ENCODE measurements around the gene RXRA. TPM values are rescaled to one million over a fixed set of nuclear protein-coding genes. Genes with fewer than 3 reads are reported as not detected.
A peak's percentile ranks its signal among the peaks of the same experiment; 100 is the strongest.

Gene RXRA
- polyA plus RNA-seq, 1 of the 3 experiments (the other 2 are of a cell fraction) = 7.6 TPM

DNA sequence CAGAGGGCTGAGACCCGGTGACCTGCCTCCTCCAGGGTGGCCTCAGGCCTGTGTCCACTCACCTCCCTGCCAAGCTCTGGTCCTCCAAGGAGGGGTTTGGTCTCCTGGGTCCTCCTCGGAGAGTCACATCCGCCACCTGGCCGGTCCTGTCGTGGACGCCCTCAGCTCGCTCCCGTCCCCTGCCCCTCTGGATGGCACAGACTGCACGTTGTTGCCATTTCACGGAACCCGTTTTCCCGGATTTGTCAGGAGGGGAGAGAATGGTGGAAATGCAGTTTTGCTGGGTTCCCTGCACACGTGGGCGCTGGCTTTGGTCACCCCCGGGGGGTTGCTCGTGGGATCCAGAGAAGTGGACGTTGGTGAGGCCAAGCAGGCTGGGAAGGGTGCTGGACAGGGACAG is 62.7 kb downstream of the RXRA start:
- peaks cover 25% of the 10 kb centered on the region; the same call in 1 of the 2 replicates for H3K79me2 ChIP-seq (ENCODE audit: insufficient read depth)
- WGBS (ENCODE audit: low lambda C conversion rate) = 93% methylated on average over 17 of the region's 17 CpGs

DNA sequence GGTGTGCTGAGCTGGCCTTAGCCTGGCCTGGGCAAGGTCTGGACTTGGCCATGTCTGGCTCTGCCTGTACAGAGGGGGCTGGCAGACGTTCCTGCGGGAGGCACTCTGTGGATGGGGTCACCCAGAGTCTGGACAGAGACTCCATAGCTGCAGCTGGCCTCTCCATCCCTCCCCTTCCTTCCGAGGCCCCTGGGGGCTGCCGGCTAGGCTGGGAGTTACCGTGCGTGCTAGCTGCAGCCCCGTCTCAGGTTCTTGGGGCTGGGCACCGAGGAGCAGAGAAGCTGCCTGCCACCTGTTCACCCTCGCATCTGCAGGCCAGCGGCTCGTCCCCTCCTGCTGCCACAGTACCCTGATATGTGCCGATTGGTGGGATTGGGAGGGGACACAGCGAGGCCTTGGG is 63.4 kb downstream of the RXRA start:
- Histone ChIP-seq H3K4me1 (ENCODE audit: control insufficient read depth in 1 of 2, insufficient read depth in 2 of 2, low read depth in 1 of 2, low read length in 1 of 2) (peaks cover 0 to 37% of the 10 kb centered on the region in 2 experiments; a peak in 2 of 4 replicates), H3K9me2 (no peaks in the 10 kb centered on the region), H3K27me3 (ENCODE audit: insufficient read depth) (no peaks in the 10 kb centered on the region), H3K4me3 (ENCODE audit: low read depth in 2 of 2, low read length in 1 of 2) (no peak overlapping the region), H2AFZ (ENCODE audit: low read depth) (no peak overlapping the region), H3K9me3 (no peaks in the 10 kb centered on the region), H3K9ac (no peak overlapping the region), H3K79me2 (ENCODE audit: insufficient read depth) (peaks cover 30% of the 10 kb centered on the region; the same call in 1 of the 2 replicates), H3K27ac (ENCODE audit: low read depth in 2 of 2, low read length in 1 of 2) (peak overlapping the region in 1 of 2 experiments; percentile 54; a peak in 1 of 4 replicates), H3F3A (replicated peaks; ENCODE audit: insufficient read depth) (no peaks in the 10 kb centered on the region), H3K36me3 (replicated peaks in 1 of 2; ENCODE audit: control insufficient read depth in 1 of 2, insufficient read depth in 2 of 2, low read length in 1 of 2) (no peaks in the 10 kb centered on the region), H4K20me1 (ENCODE audit: insufficient read depth) (peaks cover 93% of the 10 kb centered on the region), H3K4me2 (no peak overlapping the region)
- ChIA-PET POLR2A (no interaction called here), CTCF (interaction anchor here (0.6 to 1.4 kb wide), 3 partner anchors 12 to 63 kb away, joined by 3 to 6 read pairs (median 3); no protein-coding TSS in a partner anchor)
- TF ChIP-seq EZH2phosphoT487 (IDR thresholded peaks at IDR 0.05; ENCODE audit: borderline replicate concordance, low read depth) (no peak), MEF2A (IDR thresholded peaks at IDR 0.05; ENCODE audit: borderline replicate concordance, low read depth) (no peak), FOSL2 (IDR thresholded peaks at IDR 0.05; ENCODE audit: borderline replicate concordance, low read depth) (no peak), JUND (IDR thresholded peaks at IDR 0.05) (no peak), FOXM1 (IDR thresholded peaks at IDR 0.05; ENCODE audit: low read depth) (no peak), SMC3 (IDR thresholded peaks at IDR 0.05; ENCODE audit: low read depth, low read length) (no peak), EP300 (IDR thresholded peaks at IDR 0.05; ENCODE audit: borderline replicate concordance in 1 of 2, low read depth in 1 of 2, low read length in 1 of 2) (no peak)
- TF ChIP-seq, protein P1, sequence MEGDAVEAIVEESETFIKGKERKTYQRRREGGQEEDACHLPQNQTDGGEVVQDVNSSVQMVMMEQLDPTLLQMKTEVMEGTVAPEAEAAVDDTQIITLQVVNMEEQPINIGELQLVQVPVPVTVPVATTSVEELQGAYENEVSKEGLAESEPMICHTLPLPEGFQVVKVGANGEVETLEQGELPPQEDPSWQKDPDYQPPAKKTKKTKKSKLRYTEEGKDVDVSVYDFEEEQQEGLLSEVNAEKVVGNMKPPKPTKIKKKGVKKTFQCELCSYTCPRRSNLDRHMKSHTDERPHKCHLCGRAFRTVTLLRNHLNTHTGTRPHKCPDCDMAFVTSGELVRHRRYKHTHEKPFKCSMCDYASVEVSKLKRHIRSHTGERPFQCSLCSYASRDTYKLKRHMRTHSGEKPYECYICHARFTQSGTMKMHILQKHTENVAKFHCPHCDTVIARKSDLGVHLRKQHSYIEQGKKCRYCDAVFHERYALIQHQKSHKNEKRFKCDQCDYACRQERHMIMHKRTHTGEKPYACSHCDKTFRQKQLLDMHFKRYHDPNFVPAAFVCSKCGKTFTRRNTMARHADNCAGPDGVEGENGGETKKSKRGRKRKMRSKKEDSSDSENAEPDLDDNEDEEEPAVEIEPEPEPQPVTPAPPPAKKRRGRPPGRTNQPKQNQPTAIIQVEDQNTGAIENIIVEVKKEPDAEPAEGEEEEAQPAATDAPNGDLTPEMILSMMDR (IDR thresholded peaks at IDR 0.05) = no peak
- TF ChIP-seq, protein P2, sequence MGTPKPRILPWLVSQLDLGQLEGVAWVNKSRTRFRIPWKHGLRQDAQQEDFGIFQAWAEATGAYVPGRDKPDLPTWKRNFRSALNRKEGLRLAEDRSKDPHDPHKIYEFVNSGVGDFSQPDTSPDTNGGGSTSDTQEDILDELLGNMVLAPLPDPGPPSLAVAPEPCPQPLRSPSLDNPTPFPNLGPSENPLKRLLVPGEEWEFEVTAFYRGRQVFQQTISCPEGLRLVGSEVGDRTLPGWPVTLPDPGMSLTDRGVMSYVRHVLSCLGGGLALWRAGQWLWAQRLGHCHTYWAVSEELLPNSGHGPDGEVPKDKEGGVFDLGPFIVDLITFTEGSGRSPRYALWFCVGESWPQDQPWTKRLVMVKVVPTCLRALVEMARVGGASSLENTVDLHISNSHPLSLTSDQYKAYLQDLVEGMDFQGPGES (IDR thresholded peaks at IDR 0.05; ENCODE audit: low read depth, low read length) = no peak
- TF ChIP-seq, protein P3, sequence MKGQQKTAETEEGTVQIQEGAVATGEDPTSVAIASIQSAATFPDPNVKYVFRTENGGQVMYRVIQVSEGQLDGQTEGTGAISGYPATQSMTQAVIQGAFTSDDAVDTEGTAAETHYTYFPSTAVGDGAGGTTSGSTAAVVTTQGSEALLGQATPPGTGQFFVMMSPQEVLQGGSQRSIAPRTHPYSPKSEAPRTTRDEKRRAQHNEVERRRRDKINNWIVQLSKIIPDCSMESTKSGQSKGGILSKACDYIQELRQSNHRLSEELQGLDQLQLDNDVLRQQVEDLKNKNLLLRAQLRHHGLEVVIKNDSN (IDR thresholded peaks at IDR 0.05; ENCODE audit: borderline replicate concordance, low read depth) = no peak
- DNase-seq = peak; percentile 58
- 100% methylated on average over 2 of the region's 13 CpGs for WGBS (ENCODE audit: low lambda C conversion rate)

More for the DNA sequence above, 62.7 kb downstream of the RXRA start:
- peaks cover 93% of the 10 kb centered on the region for H4K20me1 ChIP-seq (ENCODE audit: insufficient read depth)
- ChIA-PET CTCF (interaction anchor here (0.6 to 1.4 kb wide), 2 partner anchors 11 to 62 kb away, joined by 3 to 6 read pairs; no protein-coding TSS in a partner anchor), POLR2A (no interaction called here)
- H3K36me3 ChIP-seq (replicated peaks in 1 of 2; ENCODE audit: control insufficient read depth in 1 of 2, insufficient read depth in 2 of 2, low read length in 1 of 2) = no peaks in the 10 kb centered on the region
- H3K4me2 ChIP-seq = no peak overlapping the region
- TF ChIP-seq SMC3 (IDR thresholded peaks at IDR 0.05; ENCODE audit: low read depth, low read length) (no peak), FOXJ3 (CRISPR knock-in tag; IDR thresholded peaks at IDR 0.05) (no peak), FOSL2 (IDR thresholded peaks at IDR 0.05; ENCODE audit: borderline replicate concordance, low read depth) (no peak), MEF2A (IDR thresholded peaks at IDR 0.05; ENCODE audit: borderline replicate concordance, low read depth) (no peak), TEAD4 (IDR thresholded peaks at IDR 0.05; ENCODE audit: borderline replicate concordance, insufficient read depth) (no peak)
- TF ChIP-seq, protein P4, sequence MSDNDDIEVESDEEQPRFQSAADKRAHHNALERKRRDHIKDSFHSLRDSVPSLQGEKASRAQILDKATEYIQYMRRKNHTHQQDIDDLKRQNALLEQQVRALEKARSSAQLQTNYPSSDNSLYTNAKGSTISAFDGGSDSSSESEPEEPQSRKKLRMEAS (IDR thresholded peaks at IDR 0.05; ENCODE audit: low read depth) = no peak
- TF ChIP-seq, protein P5, sequence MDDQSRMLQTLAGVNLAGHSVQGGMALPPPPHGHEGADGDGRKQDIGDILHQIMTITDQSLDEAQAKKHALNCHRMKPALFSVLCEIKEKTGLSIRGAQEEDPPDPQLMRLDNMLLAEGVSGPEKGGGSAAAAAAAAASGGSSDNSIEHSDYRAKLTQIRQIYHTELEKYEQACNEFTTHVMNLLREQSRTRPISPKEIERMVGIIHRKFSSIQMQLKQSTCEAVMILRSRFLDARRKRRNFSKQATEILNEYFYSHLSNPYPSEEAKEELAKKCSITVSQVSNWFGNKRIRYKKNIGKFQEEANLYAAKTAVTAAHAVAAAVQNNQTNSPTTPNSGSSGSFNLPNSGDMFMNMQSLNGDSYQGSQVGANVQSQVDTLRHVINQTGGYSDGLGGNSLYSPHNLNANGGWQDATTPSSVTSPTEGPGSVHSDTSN (IDR thresholded peaks at IDR 0.05) = no peak
- H3K4me1 ChIP-seq (ENCODE audit: control insufficient read depth in 1 of 2, insufficient read depth in 2 of 2, low read depth in 1 of 2, low read length in 1 of 2) = peaks cover 0 to 44% of the 10 kb centered on the region in 2 experiments; a peak in 2 of 4 replicates
- no peaks in the 10 kb centered on the region for H3K9me3 ChIP-seq
- no peak for DNase-seq
- H2AFZ ChIP-seq (ENCODE audit: low read depth) = no peak overlapping the region
- no peaks in the 10 kb centered on the region for H3K9me2 ChIP-seq
- no peaks in the 10 kb centered on the region for H3F3A ChIP-seq (replicated peaks; ENCODE audit: insufficient read depth)
- H3K4me3 ChIP-seq (ENCODE audit: low read depth in 2 of 2, low read length in 1 of 2) = no peak overlapping the region
- H3K9ac ChIP-seq = no peak overlapping the region
- H3K27me3 ChIP-seq (ENCODE audit: insufficient read depth) = no peaks in the 10 kb centered on the region
- peak overlapping the region in 1 of 2 experiments; percentile 54; a peak in 1 of 4 replicates for H3K27ac ChIP-seq (ENCODE audit: low read depth in 2 of 2, low read length in 1 of 2)
